Ramos (cell line): ENCODE results near the gene DSTYK.

ENCODE experiments used
- in situ Hi-C: fragments of 300-500 bp; cut with MboI; formaldehyde crosslinking; loops from one replicate; pipeline ENCODE4 v1.14.3; 2022; ENCODE audit warnings: low sequenced_read_pairs; ENCODE audit not compliant: unreplicated experiment

DSTYK gene

GRCh38 chr1:205141236-205142101 lies 70.0 kb downstream of the DSTYK start:
- in situ Hi-C loops = no loop called here

DNA sequence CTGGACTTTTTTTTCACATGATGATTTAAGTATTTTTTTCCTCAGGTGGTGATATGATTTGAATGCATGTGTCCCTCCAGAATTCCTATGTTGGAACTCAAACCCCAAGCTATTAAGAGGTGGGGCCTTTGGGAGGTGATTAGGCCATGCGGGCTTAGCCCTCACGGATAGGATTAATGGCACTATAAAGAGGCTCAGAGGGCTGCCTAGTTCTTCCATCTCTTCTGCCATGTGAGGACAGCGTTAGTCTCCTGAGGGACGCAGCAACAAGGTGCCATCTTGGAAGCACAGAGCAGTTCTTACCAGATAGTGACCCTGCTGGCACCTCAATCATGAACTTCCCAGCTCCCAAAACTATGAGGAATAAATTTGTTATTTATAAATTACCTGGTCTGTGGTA lies 71.4 kb downstream of the DSTYK start:
- in situ Hi-C loops = no loop called here

GRCh38 chr1:205137901-205138300 lies 73.6 kb downstream of the DSTYK start:
- in situ Hi-C loops = no loop called here

GRCh38 chr1:205133287-205133686 lies 78.2 kb downstream of the DSTYK start:
- in situ Hi-C loops = no loop called here

DNA sequence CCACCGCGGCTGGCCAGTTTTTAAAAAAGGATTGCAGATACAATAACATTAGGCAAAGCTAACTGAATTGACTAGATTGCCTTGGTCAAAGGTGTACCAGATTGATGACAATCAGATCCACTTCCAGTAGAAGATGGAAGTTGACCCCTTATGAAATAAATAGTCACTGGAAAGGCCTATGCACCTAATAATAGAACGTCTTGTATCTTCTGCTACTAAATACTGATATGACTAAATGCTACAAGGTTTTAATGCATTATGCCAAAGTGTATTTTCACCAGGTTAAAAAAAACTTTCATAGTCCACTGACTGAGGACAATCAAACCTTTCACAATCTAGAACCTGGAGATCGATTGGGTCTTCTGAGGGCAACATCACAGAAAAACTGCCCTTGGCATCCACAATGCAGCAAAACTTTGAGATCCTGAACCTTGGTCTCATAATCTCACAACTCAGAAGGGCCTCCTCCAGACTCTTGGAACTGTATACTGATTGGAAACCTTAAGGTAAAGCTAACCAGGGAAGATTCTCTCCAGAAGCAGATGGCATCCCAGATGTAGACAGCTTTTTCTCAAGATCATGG lies 82.0 kb downstream of the DSTYK start:
- in situ Hi-C loops = no loop called here

DNA sequence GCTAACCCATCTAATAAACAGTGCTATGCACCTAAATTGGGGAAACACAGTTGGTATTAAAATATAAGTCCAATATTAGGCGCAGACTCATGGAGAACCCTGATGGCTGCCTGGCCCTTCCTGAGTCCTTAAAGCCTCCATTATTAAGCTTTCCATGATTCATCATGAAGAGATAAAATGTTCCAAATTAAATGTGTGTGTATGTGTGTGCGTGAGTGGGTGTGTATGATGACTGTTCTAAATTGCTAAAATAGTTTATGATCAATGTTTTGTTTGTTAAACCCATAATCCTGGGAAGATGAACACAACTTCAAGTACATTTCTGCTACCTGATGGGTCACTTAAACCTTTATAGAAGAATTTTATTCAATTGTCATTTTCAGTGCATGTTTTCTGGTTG lies 83.5 kb downstream of the DSTYK start:
- in situ Hi-C loops = no loop called here

GRCh38 chr1:205127646-205128045 lies 83.9 kb downstream of the DSTYK start:
- in situ Hi-C loops = no loop called here

DNA sequence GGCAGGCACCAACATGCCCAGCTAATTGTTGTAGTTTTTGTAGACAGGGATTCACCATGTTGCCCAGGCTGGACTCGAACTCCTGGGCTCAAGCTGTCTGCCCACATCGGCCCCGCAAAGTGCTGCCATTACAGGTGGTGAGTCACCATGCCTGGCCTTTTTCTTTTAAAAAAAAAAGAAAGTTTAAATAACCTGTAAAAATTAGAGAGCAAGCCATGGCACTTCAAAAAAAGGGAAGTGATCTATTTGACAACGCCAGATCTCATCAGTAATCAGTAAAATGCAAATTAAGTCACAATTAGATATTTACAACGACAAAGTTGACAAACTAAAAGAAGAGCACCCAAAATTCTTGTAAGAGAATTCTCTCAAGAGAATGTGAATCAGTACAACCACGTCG lies 86.8 kb downstream of the DSTYK start:
- in situ Hi-C loops = no loop called here

GRCh38 chr1:205122489-205122882 lies 89.0 kb downstream of the DSTYK start:
- in situ Hi-C loops = no loop called here

GRCh38 chr1:205121660-205122488 lies 89.6 kb downstream of the DSTYK start, which contains the start of gene RBBP5:
Gene RBBP5 (minus strand): TSS chr1:205121978. CDS start chr1:205121873, 105 bp downstream.
- in situ Hi-C loops = no loop called here

DNA sequence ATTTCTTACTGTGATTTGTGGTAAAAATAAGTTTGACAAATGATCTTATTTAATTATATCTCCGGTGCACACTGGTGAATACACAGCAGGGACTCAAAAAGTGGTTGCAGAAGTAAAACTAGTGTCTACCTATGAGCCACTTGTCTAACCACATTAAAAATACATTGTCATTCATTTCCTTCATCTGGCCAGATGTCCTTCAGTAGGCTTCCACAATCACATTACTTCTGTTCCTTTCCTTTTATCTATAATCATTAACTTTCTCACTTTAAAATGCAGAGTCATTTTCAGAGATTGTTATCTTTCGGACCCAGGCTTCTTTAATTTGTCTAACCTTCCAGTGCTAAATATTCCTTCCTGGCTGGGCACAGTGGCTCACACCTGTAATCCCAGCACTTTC lies 92.8 kb downstream of the DSTYK start:
- in situ Hi-C loops = no loop called here

- in situ Hi-C loops = no loop called here
These were observed 100.1 kb downstream of the DSTYK start for GRCh38 chr1:205111354-205111753.

GRCh38 chr1:205109711-205110110 lies 101.8 kb downstream of the DSTYK start:
- in situ Hi-C loops = no loop called here

DNA sequence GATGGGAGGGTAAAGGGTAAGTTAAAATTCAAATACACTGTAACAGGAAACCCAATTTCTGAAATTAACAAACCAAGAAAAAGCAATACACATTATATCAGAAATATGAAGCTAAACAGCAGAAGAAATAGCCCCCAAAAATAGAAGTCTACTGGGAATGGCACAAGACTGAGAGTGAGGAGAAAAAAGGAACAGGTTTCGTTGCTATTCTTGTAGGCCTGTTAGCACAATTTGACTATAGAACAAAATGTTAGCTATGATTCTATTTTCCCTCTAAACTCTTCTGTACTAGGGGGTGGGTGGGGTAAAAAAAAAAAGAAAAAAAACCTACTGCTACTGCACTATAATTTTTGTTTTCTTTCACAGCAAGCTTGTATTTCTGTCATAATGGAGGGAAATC lies 102.2 kb downstream of the DSTYK start:
- in situ Hi-C loops = no loop called here

DNA sequence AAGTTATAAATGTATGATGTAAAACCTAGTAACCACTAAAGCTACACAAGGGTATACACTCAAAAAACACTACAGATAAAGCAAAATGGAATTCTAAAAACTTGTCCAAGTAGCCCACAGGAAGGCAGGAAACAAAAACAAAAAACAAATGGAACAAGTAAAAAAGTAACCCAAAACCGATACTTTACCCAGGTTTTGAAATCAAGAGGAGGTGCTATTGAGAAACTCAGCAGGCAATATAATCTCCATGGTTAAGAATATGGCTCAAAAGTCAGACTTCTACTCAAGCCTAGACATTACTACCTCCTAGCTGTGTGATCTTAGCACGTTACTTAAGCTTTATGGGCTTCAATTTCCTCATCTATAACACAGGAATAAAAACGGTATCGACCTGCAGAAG lies 103.0 kb downstream of the DSTYK start:
- in situ Hi-C loops = no loop called here

GRCh38 chr1:205107327-205107726 lies 104.2 kb downstream of the DSTYK start:
- in situ Hi-C loops = no loop called here

DNA sequence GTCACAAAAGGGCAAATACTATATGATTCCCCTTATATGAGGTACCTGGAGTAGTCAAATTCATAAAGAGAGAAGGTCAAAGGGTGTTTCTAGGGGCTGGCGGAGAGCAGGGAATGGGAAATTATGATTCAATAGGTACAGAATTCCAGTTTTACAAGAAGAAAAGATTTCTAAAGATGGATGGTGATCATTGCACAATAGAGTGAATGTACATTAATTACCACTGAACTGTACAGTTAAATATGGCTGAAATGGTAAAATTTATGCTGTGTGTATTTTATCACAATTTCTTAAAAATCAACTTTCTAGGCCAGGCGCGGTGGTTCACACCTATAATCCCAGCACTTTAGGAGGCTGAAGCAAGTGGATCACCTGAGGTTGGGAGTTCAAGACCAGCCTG lies 109.1 kb downstream of the DSTYK start:
- in situ Hi-C loops = no loop called here

GRCh38 chr1:205098242-205098641 lies 113.3 kb downstream of the DSTYK start:
- in situ Hi-C loops = no loop called here

GRCh38 chr1:205095422-205095821 lies 116.1 kb downstream of the DSTYK start:
- in situ Hi-C loops = no loop called here
